ENCODE results near the gene KIF26B. TPM values are rescaled to one million over a fixed set of nuclear protein-coding genes. Genes with fewer than 3 reads are reported as not detected.

Gene KIF26B
- total RNA-seq, 1 donor from 2014 or later, result 5.1 TPM

- Mint-ChIP-seq H3K27ac (no peak overlapping the region), H3K36me3 (ENCODE audit: insufficient read depth) (no peaks in the 10 kb centered on the region), H3K4me1 (ENCODE audit: low read depth) (peaks cover 17% of the 10 kb centered on the region), H3K4me3 (ENCODE audit: low read depth) (no peak overlapping the region), H3K27me3 (peaks cover 5% of the 10 kb centered on the region), H3K9me3 (ENCODE audit: low read depth) (no peaks in the 10 kb centered on the region)
- TF ChIP-seq CTCF (IDR thresholded peaks at IDR 0.05; ENCODE audit: unreplicated experiment), result no peak
- no peak for DNase-seq (ENCODE audit: low spot score, unreplicated experiment)
Measured at GRCh38 chr1:245382981-245383380, 228.2 kb downstream of the KIF26B start.

- Mint-ChIP-seq H3K27ac (no peak overlapping the region), H3K4me3 (ENCODE audit: low read depth) (no peak overlapping the region)
Measured at GRCh38 chr1:245383396-245384330, 228.9 kb downstream of the KIF26B start.

GRCh38 chr1:245386297-245386971 lies 231.6 kb downstream of the KIF26B start:
- no peak for TF ChIP-seq CTCF (IDR thresholded peaks at IDR 0.05; ENCODE audit: unreplicated experiment)
- Mint-ChIP-seq H3K4me1 (ENCODE audit: low read depth) (peaks cover 16% of the 10 kb centered on the region), H3K9me3 (ENCODE audit: low read depth) (no peaks in the 10 kb centered on the region), H3K36me3 (ENCODE audit: insufficient read depth) (no peaks in the 10 kb centered on the region), H3K27ac (no peak overlapping the region), H3K27me3 (peaks cover 5% of the 10 kb centered on the region), H3K4me3 (ENCODE audit: low read depth) (no peak overlapping the region)
- DNase-seq (ENCODE audit: low spot score, unreplicated experiment), result no peak

More at GRCh38 chr1:245383396-245384330, 228.9 kb downstream of the KIF26B start:
- no peak for DNase-seq (ENCODE audit: low spot score, unreplicated experiment)
- Mint-ChIP-seq H3K36me3 (ENCODE audit: insufficient read depth) (no peaks in the 10 kb centered on the region), H3K27me3 (peaks cover 5% of the 10 kb centered on the region), H3K9me3 (ENCODE audit: low read depth) (no peaks in the 10 kb centered on the region), H3K4me1 (ENCODE audit: low read depth) (peaks cover 16% of the 10 kb centered on the region)
- TF ChIP-seq CTCF (IDR thresholded peaks at IDR 0.05; ENCODE audit: unreplicated experiment), result no peak

GRCh38 chr1:245388687-245389086 lies 233.9 kb downstream of the KIF26B start:
- no peaks in the 10 kb centered on the region for H3K36me3 Mint-ChIP-seq (ENCODE audit: insufficient read depth)
- no peak overlapping the region for H3K4me3 Mint-ChIP-seq (ENCODE audit: low read depth)
- no peak overlapping the region for H3K27ac Mint-ChIP-seq
- peaks cover 3% of the 10 kb centered on the region for H3K27me3 Mint-ChIP-seq
- TF ChIP-seq CTCF (IDR thresholded peaks at IDR 0.05; ENCODE audit: unreplicated experiment), result no peak
- no peak for DNase-seq (ENCODE audit: low spot score, unreplicated experiment)
- peaks cover 15% of the 10 kb centered on the region for H3K4me1 Mint-ChIP-seq (ENCODE audit: low read depth)
- H3K9me3 Mint-ChIP-seq (ENCODE audit: low read depth), result peaks cover 7% of the 10 kb centered on the region

- no peak for DNase-seq (ENCODE audit: low spot score, unreplicated experiment)
- Mint-ChIP-seq H3K4me3 (ENCODE audit: low read depth) (no peak overlapping the region), H3K4me1 (ENCODE audit: low read depth) (peaks cover 11% of the 10 kb centered on the region), H3K27me3 (peaks cover 3% of the 10 kb centered on the region), H3K27ac (no peak overlapping the region), H3K9me3 (ENCODE audit: low read depth) (peaks cover 7% of the 10 kb centered on the region), H3K36me3 (ENCODE audit: insufficient read depth) (no peaks in the 10 kb centered on the region)
- TF ChIP-seq CTCF (IDR thresholded peaks at IDR 0.05; ENCODE audit: unreplicated experiment), result no peak
Measured at GRCh38 chr1:245389873-245390272, 235.1 kb downstream of the KIF26B start.

Data from progenitor cell of endocrine pancreas (in vitro differentiated cells).